Spleen (tissue), 11 donors: ENCODE data around the gene MRPL37. TPM values are rescaled to one million over a fixed set of nuclear protein-coding genes. Genes with fewer than 3 reads are reported as not detected.

Source experiments
- DNase-seq: peaks from one replicate; pipeline ENCODE4 v3.0.0-alpha.2; 2020
- H3K27ac ChIP-seq, 8 donors: fragments of 200-600 bp; sonication (generic) in 7 of 8; 1 replicate in 4 of 8; 2 replicates in 4 of 8; pipeline versions ENCODE4 v1.5.0 to v1.8.0; 2016 to 2021; ENCODE audit warnings: inconsistent platforms in 4 of 8, mild to moderate bottlenecking in 4 of 8, moderate library complexity in 1 of 8
- H3K27me3 ChIP-seq, 7 donors: fragments of 200-600 bp; sonication (generic) in 6 of 7; replicated peaks in 1 of 7; 1 replicate in 4 of 7; 2 replicates in 3 of 7; pipeline versions ENCODE4 v1.5.0 to v1.8.0; 2016 to 2021; ENCODE audit warnings: inconsistent platforms in 3 of 7, mild to moderate bottlenecking in 1 of 7
- H3K36me3 ChIP-seq, 6 donors: fragments of 200-600 bp; sonication (generic) in 5 of 6; 1 replicate in 4 of 6; 2 replicates in 2 of 6; pipeline versions ENCODE4 v1.5.0 to v1.8.0; 2016 to 2021; ENCODE audit warnings: inconsistent platforms in 2 of 6
- H3K4me1 ChIP-seq, 6 donors: fragments of 200-600 bp; sonication (generic) in 5 of 6; 1 replicate in 3 of 6; 2 replicates in 3 of 6; pipeline versions ENCODE4 v1.5.0 to v1.8.0; 2016 to 2021; ENCODE audit warnings: inconsistent platforms in 3 of 6
- H3K4me3 ChIP-seq, 8 donors: fragments of 200-600 bp; sonication (generic) in 7 of 8; 1 replicate in 4 of 8; 2 replicates in 4 of 8; pipeline versions ENCODE4 v1.5.0 to v1.8.0; 2016 to 2021; ENCODE audit warnings: inconsistent platforms in 4 of 8, mild to moderate bottlenecking in 4 of 8, moderate library complexity in 2 of 8
- H3K9me3 ChIP-seq, 8 donors: fragments of 200-600 bp; sonication (generic) in 7 of 8; 1 replicate in 4 of 8; 2 replicates in 4 of 8; pipeline versions ENCODE4 v1.5.0 to v1.8.0; 2016 to 2021; ENCODE audit warnings: inconsistent platforms in 4 of 8
- POLR2A ChIP-seq, 3 donors: fragments of 450-650 bp; IDR thresholded peaks; one replicate each; pipeline ENCODE4 v1.5.1; 2017; ENCODE audit warnings: antibody characterized with exemption in 3 of 3, mild to moderate bottlenecking in 1 of 3
- POLR2AphosphoS5 ChIP-seq, 3 donors: sonication (generic); formaldehyde crosslinking; IDR thresholded peaks; one replicate each; pipeline ENCODE4 v1.5.1; 2017; ENCODE audit warnings: antibody characterized with exemption in 3 of 3
- WGBS, 5 donors: extraction: QIAGEN DNeasy Blood & Tissue Kit in 3 of 5; methylation state at CpG; one replicate each; pipeline versions ENCODE4 v1.1.5 to v1.1.7; 2013 to 2018; 5-methylcytosine and 5-hydroxymethylcytosine counted together
- intact Hi-C: fragments of 100-400 bp; cut with DNase I; formaldehyde crosslinking; loops from one replicate; pipeline ENCODE4 v1.15.0; 2023; ENCODE audit warnings: low total_unique reads
- polyA plus RNA-seq, 3 donors: library from polyadenylated mRNA; stranded (reverse); fragments of 200-250 nt; gene quantifications; one replicate each; pipeline ENCODE4 v1.2.1, GENCODE V29; 2013
- total RNA-seq, 7 donors: library from RNA; depleted of rRNA in 3 of 7; stranded (reverse); fragments of >200 nt in 3 of 7; fragmentation: NEBNext Ultra II Directional in 4 of 7; extraction: Animal tissue kit (Norgen Biotek cat#: 25700) in 4 of 7; gene quantifications; one replicate each; pipeline versions ENCODE4 v1.1.0 to v1.2.1, GENCODE V29; 2016 to 2021
- TF ChIP-seq, protein P1 (sequence below), 11 experiments: fragments of 200-600 bp in 7 of 11; fragments of 450-650 bp in 4 of 11; sonication (generic) in 4 of 11; IDR thresholded peaks in 8 of 11; conservative IDR thresholded peaks in 3 of 11; 1 replicate in 7 of 11; 2 replicates in 4 of 11; pipeline versions ENCODE4 v1.4.0 to v1.8.0; 2016 to 2021; ENCODE audit warnings: antibody characterized with exemption in 11 of 11, inconsistent platforms in 4 of 11, mild to moderate bottlenecking in 1 of 11
- donor health status: healthy with polysubstance abuse.
- donor health status: DM: no; HTN: no; CAD: no; lungs with moderate emphysema.
- donor health status: DM: no; HTN: no; CAD: no.
- donor health status: Bipolar disorder and iron deficiency.
- donor health status: healthy.
- donor health status: DM: no; HTN: no; CAD: no.
- donor health status: DM: yes; HTN: yes; CAD: no.

Gene MRPL37
- total and polyA plus RNA-seq, 10 donors, result 20.4 to 55.9 (median 43.3) TPM

DNA sequence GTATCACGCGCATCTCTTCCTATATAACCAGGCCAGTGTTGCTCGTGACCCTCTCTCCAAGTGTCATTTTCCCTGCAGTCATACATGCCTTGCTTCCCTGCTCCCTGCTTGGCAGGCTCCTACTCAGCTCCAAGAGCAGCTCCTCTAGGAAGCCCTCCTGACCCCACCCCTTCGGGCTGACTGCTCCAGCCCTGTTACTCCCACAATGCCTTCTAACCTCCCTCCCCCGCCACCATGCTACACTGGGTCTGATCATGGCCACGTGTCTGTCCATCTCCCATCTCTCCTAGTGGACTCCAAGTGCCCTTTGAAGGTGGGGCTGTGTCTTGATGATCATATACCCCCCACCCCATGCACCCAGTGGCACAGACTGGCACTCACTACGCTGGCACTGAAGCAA, 44.7 kb downstream of the MRPL37 start:
- no peak for DNase-seq
- H3K36me3 ChIP-seq, result peaks cover 0 to 92% (median 7%) of the 10 kb centered on the region in 6 donors

GRCh38 chr1:54245501-54245900, 45.5 kb downstream of the MRPL37 start:
- WGBS, 5 donors, result 61 to 87% (median 71%) methylated on average over 3 to 4 of the region's 4 CpGs
- DNase-seq, result no peak
- peaks cover 0 to 85% (median 6%) of the 10 kb centered on the region in 6 donors for H3K36me3 ChIP-seq

More for the DNA sequence above, 44.7 kb downstream of the MRPL37 start:
- TF ChIP-seq POLR2AphosphoS5 (IDR thresholded peaks at IDR 0.05) (peak in 1 of 3 donors; percentile 53), POLR2A (IDR thresholded peaks at IDR 0.05) (no peak)
- Histone ChIP-seq H3K27me3 (no peaks in the 10 kb centered on the region), H3K4me3 (no peak overlapping the region), H3K4me1 (peaks cover 0 to 46% (median 18%) of the 10 kb centered on the region in 6 donors), H3K9me3 (no peaks in the 10 kb centered on the region), H3K27ac (peak overlapping the region in 4 of 8 donors; percentile 10 to 39 (median 22))
- 81 to 91% (median 82%) methylated on average over 7 of the region's 7 CpGs for WGBS, 5 donors
- intact Hi-C loops, result no loop called here

GRCh38 chr1:54246116-54246721, 46.3 kb downstream of the MRPL37 start:
- DNase-seq, result no peak
- 91 to 94% (median 92%) methylated on average over 5 to 10 of the region's 10 CpGs for WGBS, 5 donors
- no peaks in the 10 kb centered on the region for H3K27me3 ChIP-seq
- intact Hi-C loops, result no loop called here
- peaks cover 0 to 58% (median 27%) of the 10 kb centered on the region in 6 donors for H3K4me1 ChIP-seq
- no peaks in the 10 kb centered on the region for H3K9me3 ChIP-seq
- H3K27ac ChIP-seq, result peak overlapping the region in 2 of 8 donors; percentile 10 to 23
- TF ChIP-seq POLR2AphosphoS5 (IDR thresholded peaks at IDR 0.05), result no peak
- TF ChIP-seq, protein P1, sequence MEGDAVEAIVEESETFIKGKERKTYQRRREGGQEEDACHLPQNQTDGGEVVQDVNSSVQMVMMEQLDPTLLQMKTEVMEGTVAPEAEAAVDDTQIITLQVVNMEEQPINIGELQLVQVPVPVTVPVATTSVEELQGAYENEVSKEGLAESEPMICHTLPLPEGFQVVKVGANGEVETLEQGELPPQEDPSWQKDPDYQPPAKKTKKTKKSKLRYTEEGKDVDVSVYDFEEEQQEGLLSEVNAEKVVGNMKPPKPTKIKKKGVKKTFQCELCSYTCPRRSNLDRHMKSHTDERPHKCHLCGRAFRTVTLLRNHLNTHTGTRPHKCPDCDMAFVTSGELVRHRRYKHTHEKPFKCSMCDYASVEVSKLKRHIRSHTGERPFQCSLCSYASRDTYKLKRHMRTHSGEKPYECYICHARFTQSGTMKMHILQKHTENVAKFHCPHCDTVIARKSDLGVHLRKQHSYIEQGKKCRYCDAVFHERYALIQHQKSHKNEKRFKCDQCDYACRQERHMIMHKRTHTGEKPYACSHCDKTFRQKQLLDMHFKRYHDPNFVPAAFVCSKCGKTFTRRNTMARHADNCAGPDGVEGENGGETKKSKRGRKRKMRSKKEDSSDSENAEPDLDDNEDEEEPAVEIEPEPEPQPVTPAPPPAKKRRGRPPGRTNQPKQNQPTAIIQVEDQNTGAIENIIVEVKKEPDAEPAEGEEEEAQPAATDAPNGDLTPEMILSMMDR (IDR thresholded peaks at IDR 0.05 in 8 of 11, conservative IDR thresholded peaks at IDR 0.05 in 3 of 11), result no peak
- H3K36me3 ChIP-seq, result peaks cover 0 to 85% (median 3%) of the 10 kb centered on the region in 6 donors
- H3K4me3 ChIP-seq, result no peak overlapping the region

More at GRCh38 chr1:54245501-54245900, 45.5 kb downstream of the MRPL37 start:
- Histone ChIP-seq H3K9me3 (no peaks in the 10 kb centered on the region), H3K4me3 (no peak overlapping the region), H3K4me1 (peaks cover 0 to 51% (median 22%) of the 10 kb centered on the region in 6 donors), H3K27me3 (no peaks in the 10 kb centered on the region), H3K27ac (peak overlapping the region in 4 of 8 donors; percentile 10 to 39 (median 22))
- intact Hi-C loops, result no loop called here
- peak in 2 of 3 donors; percentile 55 to 64 for TF ChIP-seq POLR2AphosphoS5 (IDR thresholded peaks at IDR 0.05)
- TF ChIP-seq POLR2A (IDR thresholded peaks at IDR 0.05), result no peak
- TF ChIP-seq, protein P1 (IDR thresholded peaks at IDR 0.05 in 8 of 11, conservative IDR thresholded peaks at IDR 0.05 in 3 of 11), result no peak

DNA sequence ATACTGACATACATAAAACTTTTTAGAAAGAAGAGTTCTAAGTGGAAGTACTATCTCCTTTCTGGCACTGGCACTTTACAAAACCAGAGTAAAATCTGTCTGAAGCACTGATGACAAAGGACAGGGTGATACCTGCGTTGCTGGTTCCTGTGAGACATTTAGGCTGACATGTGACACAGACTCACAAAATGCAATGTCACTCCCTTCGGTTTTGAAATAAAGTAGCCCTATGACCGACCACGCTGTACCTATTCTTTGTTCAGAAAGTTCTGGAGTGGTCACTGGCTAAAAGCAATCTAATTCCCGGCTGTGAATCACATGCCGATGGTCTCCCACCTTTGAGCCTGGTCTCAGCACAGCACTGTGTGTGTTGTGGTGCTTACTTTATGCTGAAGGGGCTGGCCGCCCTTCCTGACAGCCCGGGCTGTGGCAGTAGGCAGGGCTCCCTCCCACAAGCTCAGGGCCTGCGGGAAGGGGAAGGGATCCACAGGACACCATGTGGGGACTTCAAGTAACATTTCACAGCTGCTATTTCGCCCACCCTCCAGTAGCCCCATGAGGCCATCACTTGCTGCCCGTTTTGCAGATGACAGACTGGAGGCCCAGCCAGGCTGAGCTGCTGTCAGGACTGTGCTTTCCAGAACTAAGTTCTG, 48.0 kb downstream of the MRPL37 start:
- Histone ChIP-seq H3K4me3 (no peak overlapping the region), H3K27me3 (no peaks in the 10 kb centered on the region), H3K36me3 (peaks cover 0 to 76% (median under 1%) of the 10 kb centered on the region in 6 donors), H3K9me3 (no peaks in the 10 kb centered on the region), H3K27ac (peak overlapping the region in 3 of 8 donors; percentile 5 to 54 (median 20)), H3K4me1 (peaks cover 0 to 63% (median 24%) of the 10 kb centered on the region in 6 donors)
- 87 to 93% (median 89%) methylated on average over 11 of the region's 11 CpGs for WGBS, 5 donors
- intact Hi-C loops, result no loop called here
- DNase-seq, result no peak
- TF ChIP-seq, protein P1 (IDR thresholded peaks at IDR 0.05 in 8 of 11, conservative IDR thresholded peaks at IDR 0.05 in 3 of 11), result no peak
- no peak for TF ChIP-seq POLR2A (IDR thresholded peaks at IDR 0.05)
- TF ChIP-seq POLR2AphosphoS5 (IDR thresholded peaks at IDR 0.05), result no peak
